ENCODE measurements around the gene ZNF629. TPM values are rescaled to one million over a fixed set of nuclear protein-coding genes. Genes with fewer than 3 reads are reported as not detected.

ZNF629 gene
- total and polyA plus RNA-seq, 2 experiments from 2014 or later: 4.1 to 20.3 TPM

DNA sequence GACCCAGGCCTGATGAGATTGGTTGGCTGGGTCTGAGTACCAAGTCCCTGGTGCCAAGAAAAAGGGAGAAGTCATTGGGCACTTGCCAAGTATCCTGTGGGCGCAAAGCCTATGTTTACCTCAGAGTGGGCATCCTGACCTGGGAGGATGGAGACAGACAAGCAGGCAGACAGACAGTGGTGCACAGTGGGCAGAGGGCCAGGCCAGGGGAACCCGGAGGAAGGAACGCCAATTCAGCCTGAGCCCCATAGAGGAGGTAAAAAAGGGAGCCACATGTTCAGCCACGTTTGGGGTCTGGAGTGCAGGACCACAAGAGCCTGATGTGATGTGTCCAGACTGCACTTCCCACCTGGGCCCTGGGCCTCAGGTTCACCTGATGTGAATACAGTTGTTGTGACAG is 33.4 kb downstream of the ZNF629 start:
- H3F3A ChIP-seq (replicated peaks; ENCODE audit: low read depth): no peaks in the 10 kb centered on the region
- H4K20me1 ChIP-seq (replicated peaks; ENCODE audit: insufficient read depth): no peaks in the 10 kb centered on the region; the same call in 1 of the 2 replicates
- no peak for ATAC-seq
- Mint-ChIP-seq H3K4me3 (no peak overlapping the region), H3K27me3 (ENCODE audit: insufficient read depth, low read depth, poor library complexity) (peaks cover 11% of the 10 kb centered on the region), H3K4me1 (peaks cover 8% of the 10 kb centered on the region), H3K36me3 (ENCODE audit: low read depth) (peaks cover 49% of the 10 kb centered on the region), H3K9me3 (no peaks in the 10 kb centered on the region), H3K27ac (no peak overlapping the region)
- H3K27me3 ChIP-seq (ENCODE audit: insufficient read depth): no peaks in the 10 kb centered on the region
- no peak overlapping the region for H3K27ac ChIP-seq (ENCODE audit: low read depth)
- TF ChIP-seq JUNB (IDR thresholded peaks at IDR 0.05; ENCODE audit: unreplicated experiment): no peak
- no peak for DNase-seq (ENCODE audit: low spot score)
- no peak overlapping the region for H3K4me2 ChIP-seq
- no peaks in the 10 kb centered on the region for H3K9me2 ChIP-seq (ENCODE audit: insufficient read depth)
- H3K4me3 ChIP-seq: no peak overlapping the region
- H3K4me1 ChIP-seq (ENCODE audit: insufficient read depth): peaks cover 7% of the 10 kb centered on the region; the same call in 1 of the 2 replicates
- peaks cover 11% of the 10 kb centered on the region; the same call in 1 of the 2 replicates for H3K36me3 ChIP-seq (ENCODE audit: insufficient read depth)
- H3K79me2 ChIP-seq (replicated peaks; ENCODE audit: insufficient read depth): peaks cover 15% of the 10 kb centered on the region
- no peak overlapping the region for H2AFZ ChIP-seq

DNA sequence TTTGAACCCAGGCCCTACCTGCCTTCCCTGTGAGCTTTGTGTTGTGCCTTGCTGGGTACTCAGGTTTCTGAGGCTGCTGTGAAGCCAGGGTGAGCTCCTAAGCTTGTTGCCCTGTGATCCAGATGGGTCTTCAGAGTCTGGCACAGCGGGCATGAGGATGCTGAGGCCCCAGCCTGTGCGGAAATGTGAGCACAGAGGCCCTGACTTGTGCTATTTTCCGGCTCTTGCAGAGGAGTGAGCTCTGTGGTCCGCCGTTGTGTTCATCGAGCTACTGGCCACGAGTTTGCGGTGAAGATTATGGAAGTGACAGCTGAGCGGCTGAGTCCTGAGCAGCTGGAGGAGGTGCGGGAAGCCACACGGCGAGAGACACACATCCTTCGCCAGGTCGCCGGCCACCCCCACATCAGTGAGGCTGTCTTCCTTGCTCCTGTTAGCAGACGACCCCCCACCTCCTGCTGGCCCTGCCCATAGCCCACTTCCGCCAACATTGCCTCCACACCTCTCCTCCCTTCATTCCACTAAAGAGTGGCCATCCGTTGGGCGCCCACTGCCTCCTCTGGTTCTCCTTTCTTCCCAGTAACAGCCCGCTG is 36.0 kb downstream of the ZNF629 start:
- no peak overlapping the region for H3K27ac Mint-ChIP-seq
- peak overlapping the region; percentile 9; the same call in 1 of the 3 replicates for H3K4me3 Mint-ChIP-seq
- peaks cover 16% of the 10 kb centered on the region for H3K27me3 Mint-ChIP-seq (ENCODE audit: insufficient read depth, low read depth, poor library complexity)

More for the DNA sequence above, 36.0 kb downstream of the ZNF629 start:
- no peaks in the 10 kb centered on the region; the same call in 1 of the 2 replicates for H3F3A ChIP-seq (replicated peaks; ENCODE audit: low read depth)
- no peak overlapping the region for H3K4me3 ChIP-seq
- H3K4me1 Mint-ChIP-seq: peaks cover 8% of the 10 kb centered on the region
- ATAC-seq (no peak), DNase-seq (ENCODE audit: low spot score) (no peak)
- H3K4me1 ChIP-seq (ENCODE audit: insufficient read depth): peaks cover 7% of the 10 kb centered on the region; the same call in 1 of the 2 replicates
- TF ChIP-seq ZNF114 (CRISPR knock-in tag; IDR thresholded peaks at IDR 0.05): no peak
- TF ChIP-seq, protein P1, sequence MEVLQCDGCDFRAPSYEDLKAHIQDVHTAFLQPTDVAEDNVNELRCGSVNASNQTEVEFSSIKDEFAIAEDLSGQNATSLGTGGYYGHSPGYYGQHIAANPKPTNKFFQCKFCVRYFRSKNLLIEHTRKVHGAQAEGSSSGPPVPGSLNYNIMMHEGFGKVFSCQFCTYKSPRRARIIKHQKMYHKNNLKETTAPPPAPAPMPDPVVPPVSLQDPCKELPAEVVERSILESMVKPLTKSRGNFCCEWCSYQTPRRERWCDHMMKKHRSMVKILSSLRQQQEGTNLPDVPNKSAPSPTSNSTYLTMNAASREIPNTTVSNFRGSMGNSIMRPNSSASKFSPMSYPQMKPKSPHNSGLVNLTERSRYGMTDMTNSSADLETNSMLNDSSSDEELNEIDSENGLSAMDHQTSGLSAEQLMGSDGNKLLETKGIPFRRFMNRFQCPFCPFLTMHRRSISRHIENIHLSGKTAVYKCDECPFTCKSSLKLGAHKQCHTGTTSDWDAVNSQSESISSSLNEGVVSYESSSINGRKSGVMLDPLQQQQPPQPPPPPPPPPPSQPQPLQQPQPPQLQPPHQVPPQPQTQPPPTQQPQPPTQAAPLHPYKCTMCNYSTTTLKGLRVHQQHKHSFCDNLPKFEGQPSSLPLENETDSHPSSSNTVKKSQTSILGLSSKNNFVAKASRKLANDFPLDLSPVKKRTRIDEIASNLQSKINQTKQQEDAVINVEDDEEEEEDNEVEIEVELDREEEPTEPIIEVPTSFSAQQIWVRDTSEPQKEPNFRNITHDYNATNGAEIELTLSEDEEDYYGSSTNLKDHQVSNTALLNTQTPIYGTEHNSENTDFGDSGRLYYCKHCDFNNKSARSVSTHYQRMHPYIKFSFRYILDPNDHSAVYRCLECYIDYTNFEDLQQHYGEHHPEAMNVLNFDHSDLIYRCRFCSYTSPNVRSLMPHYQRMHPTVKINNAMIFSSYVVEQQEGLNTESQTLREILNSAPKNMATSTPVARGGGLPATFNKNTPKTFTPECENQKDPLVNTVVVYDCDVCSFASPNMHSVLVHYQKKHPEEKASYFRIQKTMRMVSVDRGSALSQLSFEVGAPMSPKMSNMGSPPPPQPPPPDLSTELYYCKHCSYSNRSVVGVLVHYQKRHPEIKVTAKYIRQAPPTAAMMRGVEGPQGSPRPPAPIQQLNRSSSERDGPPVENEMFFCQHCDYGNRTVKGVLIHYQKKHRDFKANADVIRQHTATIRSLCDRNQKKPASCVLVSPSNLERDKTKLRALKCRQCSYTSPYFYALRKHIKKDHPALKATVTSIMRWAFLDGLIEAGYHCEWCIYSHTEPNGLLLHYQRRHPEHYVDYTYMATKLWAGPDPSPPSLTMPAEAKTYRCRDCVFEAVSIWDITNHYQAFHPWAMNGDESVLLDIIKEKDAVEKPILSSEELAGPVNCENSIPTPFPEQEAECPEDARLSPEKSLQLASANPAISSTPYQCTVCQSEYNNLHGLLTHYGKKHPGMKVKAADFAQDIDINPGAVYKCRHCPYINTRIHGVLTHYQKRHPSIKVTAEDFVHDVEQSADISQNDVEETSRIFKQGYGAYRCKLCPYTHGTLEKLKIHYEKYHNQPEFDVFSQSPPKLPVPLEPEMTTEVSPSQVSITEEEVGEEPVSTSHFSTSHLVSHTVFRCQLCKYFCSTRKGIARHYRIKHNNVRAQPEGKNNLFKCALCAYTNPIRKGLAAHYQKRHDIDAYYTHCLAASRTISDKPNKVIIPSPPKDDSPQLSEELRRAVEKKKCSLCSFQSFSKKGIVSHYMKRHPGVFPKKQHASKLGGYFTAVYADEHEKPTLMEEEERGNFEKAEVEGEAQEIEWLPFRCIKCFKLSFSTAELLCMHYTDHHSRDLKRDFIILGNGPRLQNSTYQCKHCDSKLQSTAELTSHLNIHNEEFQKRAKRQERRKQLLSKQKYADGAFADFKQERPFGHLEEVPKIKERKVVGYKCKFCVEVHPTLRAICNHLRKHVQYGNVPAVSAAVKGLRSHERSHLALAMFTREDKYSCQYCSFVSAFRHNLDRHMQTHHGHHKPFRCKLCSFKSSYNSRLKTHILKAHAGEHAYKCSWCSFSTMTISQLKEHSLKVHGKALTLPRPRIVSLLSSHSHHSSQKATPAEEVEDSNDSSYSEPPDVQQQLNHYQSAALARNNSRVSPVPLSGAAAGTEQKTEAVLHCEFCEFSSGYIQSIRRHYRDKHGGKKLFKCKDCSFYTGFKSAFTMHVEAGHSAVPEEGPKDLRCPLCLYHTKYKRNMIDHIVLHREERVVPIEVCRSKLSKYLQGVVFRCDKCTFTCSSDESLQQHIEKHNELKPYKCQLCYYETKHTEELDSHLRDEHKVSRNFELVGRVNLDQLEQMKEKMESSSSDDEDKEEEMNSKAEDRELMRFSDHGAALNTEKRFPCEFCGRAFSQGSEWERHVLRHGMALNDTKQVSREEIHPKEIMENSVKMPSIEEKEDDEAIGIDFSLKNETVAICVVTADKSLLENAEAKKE (CRISPR knock-in tag; IDR thresholded peaks at IDR 0.05): no peak
- no peak for TF ChIP-seq NANOG (IDR thresholded peaks at IDR 0.05; ENCODE audit: borderline replicate concordance)
- TF ChIP-seq ZNF331 (CRISPR knock-in tag; IDR thresholded peaks at IDR 0.05; ENCODE audit: low read depth): no peak
- TF ChIP-seq CREB1 (CRISPR knock-in tag; IDR thresholded peaks at IDR 0.05; ENCODE audit: low read depth): no peak
- TF ChIP-seq EZH2phosphoT487 (IDR thresholded peaks at IDR 0.05; ENCODE audit: unreplicated experiment): no peak
- no peak for TF ChIP-seq JUNB (IDR thresholded peaks at IDR 0.05; ENCODE audit: unreplicated experiment)
- TF ChIP-seq EZH2 (IDR thresholded peaks at IDR 0.05; ENCODE audit: low read depth, unreplicated experiment): no peak
- no peak for TF ChIP-seq STAT1 (IDR thresholded peaks at IDR 0.05; ENCODE audit: unreplicated experiment)
- TF ChIP-seq, protein P2, sequence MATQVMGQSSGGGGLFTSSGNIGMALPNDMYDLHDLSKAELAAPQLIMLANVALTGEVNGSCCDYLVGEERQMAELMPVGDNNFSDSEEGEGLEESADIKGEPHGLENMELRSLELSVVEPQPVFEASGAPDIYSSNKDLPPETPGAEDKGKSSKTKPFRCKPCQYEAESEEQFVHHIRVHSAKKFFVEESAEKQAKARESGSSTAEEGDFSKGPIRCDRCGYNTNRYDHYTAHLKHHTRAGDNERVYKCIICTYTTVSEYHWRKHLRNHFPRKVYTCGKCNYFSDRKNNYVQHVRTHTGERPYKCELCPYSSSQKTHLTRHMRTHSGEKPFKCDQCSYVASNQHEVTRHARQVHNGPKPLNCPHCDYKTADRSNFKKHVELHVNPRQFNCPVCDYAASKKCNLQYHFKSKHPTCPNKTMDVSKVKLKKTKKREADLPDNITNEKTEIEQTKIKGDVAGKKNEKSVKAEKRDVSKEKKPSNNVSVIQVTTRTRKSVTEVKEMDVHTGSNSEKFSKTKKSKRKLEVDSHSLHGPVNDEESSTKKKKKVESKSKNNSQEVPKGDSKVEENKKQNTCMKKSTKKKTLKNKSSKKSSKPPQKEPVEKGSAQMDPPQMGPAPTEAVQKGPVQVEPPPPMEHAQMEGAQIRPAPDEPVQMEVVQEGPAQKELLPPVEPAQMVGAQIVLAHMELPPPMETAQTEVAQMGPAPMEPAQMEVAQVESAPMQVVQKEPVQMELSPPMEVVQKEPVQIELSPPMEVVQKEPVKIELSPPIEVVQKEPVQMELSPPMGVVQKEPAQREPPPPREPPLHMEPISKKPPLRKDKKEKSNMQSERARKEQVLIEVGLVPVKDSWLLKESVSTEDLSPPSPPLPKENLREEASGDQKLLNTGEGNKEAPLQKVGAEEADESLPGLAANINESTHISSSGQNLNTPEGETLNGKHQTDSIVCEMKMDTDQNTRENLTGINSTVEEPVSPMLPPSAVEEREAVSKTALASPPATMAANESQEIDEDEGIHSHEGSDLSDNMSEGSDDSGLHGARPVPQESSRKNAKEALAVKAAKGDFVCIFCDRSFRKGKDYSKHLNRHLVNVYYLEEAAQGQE (IDR thresholded peaks at IDR 0.05; ENCODE audit: unreplicated experiment): no peak
- peaks cover 11% of the 10 kb centered on the region; the same call in 1 of the 2 replicates for H3K36me3 ChIP-seq (ENCODE audit: insufficient read depth)
- peaks cover 41% of the 10 kb centered on the region for H3K36me3 Mint-ChIP-seq (ENCODE audit: low read depth)
- no peak overlapping the region for H3K4me2 ChIP-seq
- H3K27ac ChIP-seq (ENCODE audit: low read depth): no peak overlapping the region
- peaks cover 15% of the 10 kb centered on the region for H3K79me2 ChIP-seq (replicated peaks; ENCODE audit: insufficient read depth)
- H3K27me3 ChIP-seq (ENCODE audit: insufficient read depth): no peaks in the 10 kb centered on the region
- H4K20me1 ChIP-seq (replicated peaks; ENCODE audit: insufficient read depth): no peaks in the 10 kb centered on the region; the same call in 1 of the 2 replicates
- H3K9me2 ChIP-seq (ENCODE audit: insufficient read depth): no peaks in the 10 kb centered on the region
- no peak overlapping the region for H2AFZ ChIP-seq
- no peaks in the 10 kb centered on the region for H3K9me3 Mint-ChIP-seq
